Activated CD8-positive, alpha-beta memory T cell treated with anti-CD3 and anti-CD28 coated beads for 24 hours (primary cell): ENCODE data around the gene OR5H1.
"Not testable (repeated sequence)": the region's sequence is repeated elsewhere in the genome, so short reads cannot be mapped to it uniquely, and the experiment has no call there.

Experiments used
- DNase-seq: peaks from one replicate; pipeline ENCODE4 v3.0.0-alpha.2; 2020

OR5H1 gene

GRCh38 chr3:98130421-98130820 is at the start of gene OR5H1:
Gene OR5H1, plus strand, starts transcription at chr3:98130721. Its CDS starts 1,977 bp downstream, at chr3:98132698.
- DNase-seq: no peak

GRCh38 chr3:98086873-98087272 is 43.6 kb upstream of the OR5H1 start, which contains the start of gene OR5AC2:
Gene OR5AC2, plus strand, starts transcription at chr3:98087173. Its CDS starts 0 bp downstream, at chr3:98087173.
- no peak for DNase-seq

DNA sequence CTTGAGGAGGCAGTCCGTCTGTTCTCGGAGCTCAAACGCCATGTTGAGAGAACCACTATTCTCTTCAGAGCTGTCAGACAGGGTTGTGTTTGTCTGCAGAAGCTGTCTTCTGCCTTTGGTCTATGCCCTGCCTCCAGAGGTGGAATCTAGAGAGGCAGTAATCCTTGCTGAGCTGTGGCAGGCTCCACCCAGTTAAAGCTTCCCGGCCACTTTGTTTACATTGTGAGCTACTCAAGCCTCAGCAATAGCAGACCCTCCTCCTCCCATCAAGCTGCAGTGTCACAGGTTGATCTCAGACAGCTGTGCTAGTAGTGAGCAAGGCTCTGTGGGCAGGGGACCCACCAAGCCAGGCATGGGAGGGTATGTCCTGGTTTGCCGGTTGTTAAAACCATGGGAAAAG is 34.6 kb upstream of the OR5H1 start:
- no peak for DNase-seq

GRCh38 chr3:98099848-98100247 is 30.7 kb upstream of the OR5H1 start:
- DNase-seq: no peak

DNA sequence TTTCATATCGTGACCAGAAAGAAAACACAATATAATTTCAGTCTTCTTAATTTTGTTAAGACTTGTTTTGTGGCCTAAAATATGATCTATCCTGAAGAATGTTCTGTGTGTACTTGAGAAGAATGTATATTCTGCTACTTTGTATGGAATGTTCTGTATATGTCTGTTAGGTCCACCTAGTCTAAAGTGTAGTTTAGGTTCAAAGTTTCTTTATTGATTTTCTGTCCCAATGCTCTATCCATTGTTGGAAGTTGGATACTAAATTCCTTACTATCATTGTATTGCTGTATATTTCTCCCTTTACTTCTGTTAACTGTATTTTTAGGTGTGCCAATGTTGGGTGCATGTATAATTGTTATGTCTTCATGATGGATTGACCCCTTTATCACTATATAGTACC is 22.4 kb upstream of the OR5H1 start:
- DNase-seq: no peak

- no peak for DNase-seq
Measured at GRCh38 chr3:98109807-98110549, 20.5 kb upstream of the OR5H1 start.

DNA sequence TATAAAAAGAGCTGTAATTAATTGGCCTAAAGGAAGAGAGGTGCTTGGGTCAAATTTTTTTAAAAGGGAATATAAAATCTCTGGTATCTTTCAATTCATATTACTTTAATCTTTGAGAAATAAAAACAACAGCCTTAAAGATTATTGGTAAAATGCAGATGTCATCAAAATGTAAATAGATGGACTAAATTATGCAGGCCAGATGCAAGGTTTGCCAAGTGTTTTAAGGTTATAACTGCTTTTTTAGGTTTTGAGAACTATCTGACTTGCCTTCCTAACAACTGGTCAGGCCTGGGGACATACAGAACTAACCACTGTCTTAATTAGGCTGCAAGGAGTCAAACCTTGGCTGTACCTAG is 20.0 kb upstream of the OR5H1 start:
- DNase-seq: no peak

- DNase-seq: no peak
Measured at GRCh38 chr3:98114264-98114663, 16.3 kb upstream of the OR5H1 start.

- DNase-seq: no peak
Measured at GRCh38 chr3:98115717-98116116, 14.8 kb upstream of the OR5H1 start.

DNA sequence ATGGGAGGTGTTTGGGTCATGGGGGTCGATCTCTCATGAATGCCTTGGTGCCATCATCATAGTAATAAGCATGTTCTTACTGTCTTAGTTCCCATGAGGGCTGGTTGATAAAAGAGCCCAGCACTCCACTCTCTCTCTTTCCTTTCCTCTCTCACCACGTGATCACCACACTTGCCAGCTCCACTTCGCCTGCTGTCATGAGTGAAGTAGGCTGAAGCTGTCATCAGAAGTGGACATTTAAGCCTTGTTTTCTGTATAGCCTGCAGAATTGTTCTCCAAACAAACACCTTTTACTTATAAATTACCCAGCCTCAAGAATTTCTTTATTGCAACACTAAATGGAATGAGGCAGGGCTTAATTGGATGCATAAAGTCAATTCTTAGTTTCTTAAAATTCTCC is 6.1 kb downstream of the OR5H1 start:
- DNase-seq: no peak

DNA sequence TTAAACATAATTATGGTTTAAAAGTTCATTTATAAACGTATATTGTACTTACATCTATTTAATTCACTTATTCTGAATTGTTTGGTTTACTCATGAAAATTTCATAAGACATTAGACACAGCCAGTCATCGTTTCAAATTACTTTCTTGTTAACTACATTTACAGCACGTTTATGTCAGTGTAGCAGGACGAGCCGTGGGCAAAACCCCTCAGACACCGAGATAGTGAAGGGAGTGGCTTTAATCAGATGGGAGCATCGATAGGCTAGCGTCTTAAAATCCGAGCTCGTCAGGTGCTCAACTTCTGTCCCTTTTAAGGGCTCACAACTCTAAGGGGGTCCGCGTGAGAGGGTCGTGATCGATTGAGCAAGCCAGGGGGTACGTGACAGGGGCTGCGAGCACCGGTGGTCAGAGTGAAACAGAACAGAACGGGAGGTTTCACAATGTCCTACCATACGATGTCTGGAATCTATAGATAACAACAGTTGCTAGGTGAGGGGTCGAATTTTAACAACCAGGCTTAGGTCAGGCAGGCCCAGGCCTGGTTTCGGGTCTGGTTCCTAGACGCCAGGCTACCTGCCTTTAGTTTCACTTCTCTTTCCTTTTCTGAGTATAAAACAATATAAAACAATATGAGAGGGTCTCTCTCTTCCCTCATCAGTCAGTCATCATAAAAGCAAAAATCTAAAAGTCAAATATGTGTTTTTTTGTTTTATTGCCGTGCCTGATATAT is 7.5 kb downstream of the OR5H1 start:
- not testable (repeated sequence) for DNase-seq

DNA sequence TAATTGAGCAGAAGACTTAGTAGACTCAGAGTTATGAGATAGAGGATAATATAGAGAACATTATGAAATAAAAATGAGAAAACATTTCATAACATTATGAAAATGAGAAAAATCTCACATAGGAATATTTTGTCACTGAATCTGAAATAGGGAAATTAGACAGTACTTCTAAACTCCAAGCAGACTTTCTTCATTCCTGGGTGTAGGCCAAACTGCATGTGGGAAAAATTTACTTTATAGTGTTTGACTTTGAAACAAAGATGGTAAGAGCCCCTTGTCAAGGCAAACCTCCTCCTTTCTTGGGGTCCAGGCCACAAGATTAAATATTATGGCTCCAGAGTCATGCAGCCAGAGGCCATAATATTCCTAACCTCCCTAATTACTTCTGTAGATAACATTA is 10.0 kb downstream of the OR5H1 start:
- DNase-seq: no peak

GRCh38 chr3:98147179-98147578 is 16.7 kb downstream of the OR5H1 start, which contains the start of gene OR5H14:
Gene OR5H14, plus strand, starts transcription at chr3:98147479. Its CDS starts 1,907 bp downstream, at chr3:98149386.
- DNase-seq: no peak

DNA sequence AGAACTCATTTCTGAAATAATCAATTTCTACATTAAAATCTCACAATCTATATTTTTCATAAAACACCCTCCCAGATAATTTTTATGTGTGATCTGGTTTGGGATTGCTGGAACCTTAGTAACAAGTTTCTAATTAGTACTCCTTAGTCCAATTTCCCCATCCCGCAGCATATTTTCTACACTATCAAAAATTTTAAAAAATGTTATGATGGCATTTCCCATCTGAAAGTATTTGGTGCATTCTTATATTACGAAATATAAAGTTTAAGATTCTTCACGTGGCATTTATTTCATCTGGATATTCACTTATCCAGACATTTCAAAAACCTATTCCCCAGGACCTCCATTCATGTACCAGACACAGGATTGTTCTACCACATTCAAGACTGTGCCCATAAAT is 18.2 kb downstream of the OR5H1 start:
- DNase-seq: no peak

DNA sequence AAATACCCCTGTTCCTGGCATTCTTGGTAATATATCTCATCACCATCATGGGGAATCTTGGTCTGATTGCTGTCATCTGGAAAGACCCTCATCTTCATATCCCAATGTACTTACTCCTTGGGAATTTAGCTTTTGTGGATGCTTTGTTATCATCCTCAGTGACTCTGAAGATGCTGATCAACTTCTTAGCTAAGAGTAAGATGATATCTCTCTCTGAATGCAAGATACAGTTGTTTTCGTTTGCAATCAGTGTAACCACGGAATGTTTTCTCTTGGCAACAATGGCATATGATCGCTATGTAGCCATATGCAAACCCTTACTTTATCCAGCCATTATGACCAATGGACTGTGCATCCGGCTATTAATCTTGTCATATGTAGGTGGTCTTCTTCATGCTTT is 18.9 kb downstream of the OR5H1 start:
- not testable (repeated sequence) for DNase-seq

GRCh38 chr3:98151241-98151640 is 20.7 kb downstream of the OR5H1 start:
- DNase-seq: no peak

GRCh38 chr3:98166396-98166795 is 35.9 kb downstream of the OR5H1 start, which contains the start of gene OR5H15:
Gene OR5H15, plus strand, starts transcription at chr3:98166696. Its CDS starts 2,004 bp downstream, at chr3:98168700.
- no peak for DNase-seq

DNA sequence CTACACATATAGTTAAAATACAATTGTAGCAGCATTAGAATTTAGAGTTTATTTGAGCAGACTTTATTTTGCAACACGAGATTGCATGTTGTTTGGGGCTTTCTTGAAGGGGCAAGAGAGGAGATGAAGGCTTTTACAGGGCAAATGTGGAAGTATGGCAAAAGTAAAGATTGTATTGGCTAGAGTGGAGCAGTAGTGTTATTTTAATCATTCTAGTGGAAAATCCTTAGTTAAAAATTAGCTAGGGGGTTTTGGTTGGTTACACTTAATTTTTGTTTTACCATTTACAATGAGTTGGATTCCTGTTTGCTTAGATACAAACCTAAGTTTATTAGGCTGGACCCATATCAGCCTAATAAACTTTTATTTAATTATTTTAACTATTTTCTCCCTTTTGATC is 40.5 kb downstream of the OR5H1 start:
- no peak for DNase-seq

GRCh38 chr3:98172621-98173020 is 42.1 kb downstream of the OR5H1 start:
- no peak for DNase-seq

- DNase-seq: no peak
Measured at GRCh38 chr3:98180319-98180890, 49.9 kb downstream of the OR5H1 start.

- no peak for DNase-seq
Measured at GRCh38 chr3:98182196-98182595, 51.7 kb downstream of the OR5H1 start.

GRCh38 chr3:98185180-98185579 is 54.7 kb downstream of the OR5H1 start:
- no peak for DNase-seq
